Panc1 (cell line): ENCODE measurements around the gene MIS18A. TPM values are rescaled to one million over a fixed set of nuclear protein-coding genes. Genes with fewer than 3 reads are reported as not detected.

Experiments
- ATAC-seq: fragments of 200-7000 bp; cut with Tn5 transposase; 2 replicates; pipeline ENCODE4 v1.9.1; 2020; ENCODE audit warnings: mild to moderate bottlenecking, moderate library complexity
- BruUV-seq: library from RNA; stranded (reverse); fragments of 400-500 nt; replicated peaks from 2 replicates; lab custom pipeline; 2021; lab: Mats Ljungman, UMichigan
- CTCF ChIA-PET: fragments of 300-600 bp; sonication (Branson Sonifier 250); formaldehyde crosslinking; loops from one replicate; lab custom pipeline; 2022; ENCODE audit warnings: antibody characterized with exemption; lab: Charles Lee
- POLR2A ChIA-PET: fragments of 300-600 bp; sonication (Branson Sonifier 250); formaldehyde crosslinking; loops from one replicate; lab custom pipeline; 2022; ENCODE audit warnings: antibody characterized with exemption; lab: Charles Lee
- DNase-seq: peaks from one replicate; pipeline ENCODE4 v3.0.0-alpha.2; 2010; ENCODE audit warnings: low read depth, low spot score
- H3K27ac ChIP-seq: 2 replicates; pipeline ENCODE4 v1.5.1; 2011; ENCODE audit warnings: mild to moderate bottlenecking, low read length, inconsistent platforms
- H3K27me3 ChIP-seq: fragments of 200-500 bp; sonication (Bioruptor generic); 2 replicates; pipeline ENCODE4 v1.6.0; 2014; ENCODE audit warnings: low read length, inconsistent platforms; ENCODE audit not compliant: control insufficient read depth, insufficient read depth
- H3K36me3 ChIP-seq: fragments of 200-500 bp; sonication (Bioruptor generic); 2 replicates; pipeline ENCODE4 v1.5.1; 2014; ENCODE audit warnings: inconsistent platforms, mild to moderate bottlenecking, low read length, moderate library complexity; ENCODE audit not compliant: control insufficient read depth, insufficient read depth
- H3K4me1 ChIP-seq: 2 replicates; pipeline ENCODE4 v1.5.1; 2011; ENCODE audit warnings: inconsistent platforms, mild to moderate bottlenecking, low read length, moderate library complexity; ENCODE audit not compliant: control insufficient read depth, insufficient read depth
- H3K4me3 ChIP-seq, 2 experiments: 2 replicates each; pipeline ENCODE4 v1.5.1; 2011 to 2012; ENCODE audit warnings: low read depth in 2 of 2, low read length in 2 of 2, mild to moderate bottlenecking in 2 of 2, inconsistent platforms in 1 of 2, moderate library complexity in 1 of 2
- H3K9me3 ChIP-seq: fragments of 200-500 bp; sonication (Bioruptor generic); 2 replicates; pipeline ENCODE4 v1.5.1; 2014; ENCODE audit warnings: low read depth, mild to moderate bottlenecking, inconsistent platforms, low read length, moderate library complexity; ENCODE audit not compliant: control insufficient read depth, insufficient read depth
- CTCF ChIP-seq: fragments of 450-650 bp; IDR thresholded peaks from 2 replicates; pipeline ENCODE4 v1.5.1; 2017; ENCODE audit warnings: mild to moderate bottlenecking
- POLR2AphosphoS5 ChIP-seq: IDR thresholded peaks from 2 replicates; pipeline ENCODE4 v1.6.1; 2012; ENCODE audit warnings: mild to moderate bottlenecking, low read depth, low read length, moderate library complexity
- REST ChIP-seq, 2 experiments: IDR thresholded peaks; 2 replicates each; pipeline ENCODE4 v1.6.1; 2011 to 2012; ENCODE audit warnings: low read depth in 2 of 2, control low read depth in 1 of 2, low read length in 1 of 2, mild to moderate bottlenecking in 1 of 2, moderate library complexity in 1 of 2; ENCODE audit not compliant: insufficient read depth in 1 of 2
- SIN3A ChIP-seq: IDR thresholded peaks from 2 replicates; pipeline ENCODE4 v1.6.1; 2012; ENCODE audit warnings: low read depth, mild to moderate bottlenecking, low read length, moderate library complexity, borderline replicate concordance; ENCODE audit not compliant: insufficient read depth
- TCF7L2 ChIP-seq: IDR thresholded peaks from 2 replicates; pipeline ENCODE4 v1.6.1; 2011; ENCODE audit warnings: mild to moderate bottlenecking, low read depth, low read length, inconsistent platforms
- in situ Hi-C: cut with HindIII; loops from 2 replicates; pipeline ENCODE4 v1.10.0; 2016; ENCODE audit warnings: low sequenced_read_pairs, low pct_unique_long_range_greater_than_20kb
- intact Hi-C: fragments of 100-400 bp; cut with micrococcal nuclease; formaldehyde crosslinking; loops from one replicate; pipeline ENCODE4 v1.10.0; 2022; ENCODE audit not compliant: unreplicated experiment
- total RNA-seq: library from RNA; stranded (reverse); gene quantifications from one replicate; pipeline ENCODE4 v1.2.1, GENCODE V29; 2021; ENCODE audit not compliant: unreplicated experiment

Gene MIS18A
- total RNA-seq, 1 experiment from 2014 or later: 16.3 TPM

- Histone ChIP-seq H3K9me3 (no peaks in the 10 kb centered on the region), H3K27ac (no peak overlapping the region), H3K4me3 (no peak overlapping the region), H3K36me3 (no peaks in the 10 kb centered on the region; the same call in 1 of the 2 replicates), H3K4me1 (no peaks in the 10 kb centered on the region), H3K27me3 (no peaks in the 10 kb centered on the region)
- ChIA-PET CTCF (no interaction called here), POLR2A (interaction anchor here (0.5 kb wide), 1 partner anchor 34 kb away, joined by 3 read pairs; no protein-coding TSS in a partner anchor)
- TF ChIP-seq CTCF: no peak
- no peak for TF ChIP-seq SIN3A
- no peak for TF ChIP-seq TCF7L2
- TF ChIP-seq POLR2AphosphoS5: no peak
- no peak for TF ChIP-seq REST (IDR thresholded peaks at IDR 0.05; ENCODE audit: insufficient read depth in 1 of 2, low read depth in 2 of 2, low read length in 1 of 2)
- intact Hi-C loops (no loop called here), in situ Hi-C loops (no loop called here)
- BruUV-seq: no TSS peak
- no peak for ATAC-seq
- no peak for DNase-seq
Measured at GRCh38 chr21:32298148-32298559, 19.3 kb upstream of the MIS18A start.

GRCh38 chr21:32297449-32297848 is 18.6 kb upstream of the MIS18A start:
- in situ Hi-C loops: no loop called here
- H3K27me3 ChIP-seq: no peaks in the 10 kb centered on the region
- DNase-seq: no peak
- H3K9me3 ChIP-seq: no peaks in the 10 kb centered on the region
- no peak for ATAC-seq
- CTCF ChIA-PET: no interaction called here
- no peaks in the 10 kb centered on the region; the same call in 1 of the 2 replicates for H3K36me3 ChIP-seq
- H3K4me3 ChIP-seq: no peak overlapping the region
- TF ChIP-seq CTCF: no peak
- TF ChIP-seq TCF7L2: no peak
- TF ChIP-seq SIN3A: no peak
- no peak for TF ChIP-seq REST (IDR thresholded peaks at IDR 0.05; ENCODE audit: insufficient read depth in 1 of 2, low read depth in 2 of 2, low read length in 1 of 2)
- TF ChIP-seq POLR2AphosphoS5: no peak
- H3K27ac ChIP-seq: no peak overlapping the region
- POLR2A ChIA-PET: no interaction called here
- H3K4me1 ChIP-seq: no peaks in the 10 kb centered on the region
- no TSS peak for BruUV-seq
- intact Hi-C loops: no loop called here
